Peyer's patch (tissue), 4 donors: Measurements from ENCODE around the gene RFPL2. TPM values are rescaled to one million over a fixed set of nuclear protein-coding genes. Genes with fewer than 3 reads are reported as not detected.

ENCODE experiments used
- DNase-seq, 3 donors: peaks; one replicate each; pipeline ENCODE4 v3.0.0-alpha.2; 2017 to 2019
- H3K27ac ChIP-seq, 4 donors: fragments of 200-600 bp; sonication (generic); one replicate each; pipeline ENCODE4 v1.5.1; 2016 to 2019
- H3K27me3 ChIP-seq, 2 donors: fragments of 200-600 bp; sonication (generic); one replicate each; pipeline ENCODE4 v1.5.1; 2019
- H3K36me3 ChIP-seq, 3 donors: fragments of 200-600 bp; sonication (generic); one replicate each; pipeline ENCODE4 v1.5.1; 2016 to 2019
- H3K4me1 ChIP-seq, 4 donors: fragments of 200-600 bp; sonication (generic); one replicate each; pipeline ENCODE4 v1.5.1; 2016 to 2019
- H3K4me3 ChIP-seq, 4 donors: fragments of 200-600 bp; sonication (generic); 1 replicate in 3 of 4; 2 replicates in 1 of 4; pipeline ENCODE4 v1.5.1; 2016 to 2019; ENCODE audit warnings: mild to moderate bottlenecking in 1 of 4
- H3K9me3 ChIP-seq, 4 donors: fragments of 200-600 bp; sonication (generic); one replicate each; pipeline ENCODE4 v1.5.1; 2016 to 2019; ENCODE audit warnings: mild to moderate bottlenecking in 1 of 4
- CTCF ChIP-seq, 6 experiments: fragments of 450-650 bp in 4 of 6; fragments of 200-600 bp in 2 of 6; sonication (generic) in 1 of 6; IDR thresholded peaks; one replicate each; pipeline ENCODE4 v1.5.1; 2017 to 2019; ENCODE audit warnings: antibody characterized with exemption in 6 of 6, mild to moderate bottlenecking in 3 of 6, moderate library complexity in 1 of 6
- POLR2A ChIP-seq, 2 donors: fragments of 450-650 bp; IDR thresholded peaks; one replicate each; pipeline ENCODE4 v1.5.1; 2017; ENCODE audit warnings: antibody characterized with exemption in 2 of 2, mild to moderate bottlenecking in 2 of 2, moderate library complexity in 2 of 2
- total RNA-seq, 4 donors: library from RNA; depleted of rRNA; stranded (reverse); fragments of >200 nt; gene quantifications; one replicate each; pipeline ENCODE4 v1.1.0, GENCODE V29; 2016

RFPL2 gene
- total RNA-seq, 4 donors from 2014 or later = not detected

DNA sequence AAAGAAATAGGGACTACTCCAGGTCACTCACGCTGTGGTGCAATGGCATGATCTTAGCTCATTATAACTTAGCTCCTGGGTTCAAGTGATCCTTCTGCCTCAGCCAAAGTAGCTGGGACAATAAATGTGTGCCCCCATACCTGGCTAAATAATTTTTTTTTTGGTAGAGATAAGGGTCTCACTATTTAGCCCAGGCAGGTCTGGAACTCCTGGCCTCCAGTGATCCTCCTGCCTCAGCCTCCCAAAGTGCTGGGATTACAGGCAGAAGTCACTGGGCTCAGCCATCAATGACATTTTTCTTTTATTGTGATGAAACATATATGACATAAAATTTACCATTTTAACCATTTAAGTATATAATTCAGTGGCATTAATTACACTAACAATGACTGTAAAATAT is 39.7 kb upstream of the RFPL2 start:
- DNase-seq = no peak
- no peak overlapping the region for H3K4me3 ChIP-seq
- no peak for TF ChIP-seq CTCF (IDR thresholded peaks at IDR 0.05)
- TF ChIP-seq POLR2A (IDR thresholded peaks at IDR 0.05) = no peak
- H3K9me3 ChIP-seq = no peaks in the 10 kb centered on the region
- H3K27me3 ChIP-seq = no peaks in the 10 kb centered on the region
- H3K36me3 ChIP-seq = no peaks in the 10 kb centered on the region
- peaks cover 0 to 27% (median 0%) of the 10 kb centered on the region in 4 donors for H3K4me1 ChIP-seq
- H3K27ac ChIP-seq = peak overlapping the region in 2 of 4 donors; percentile 27 to 32

DNA sequence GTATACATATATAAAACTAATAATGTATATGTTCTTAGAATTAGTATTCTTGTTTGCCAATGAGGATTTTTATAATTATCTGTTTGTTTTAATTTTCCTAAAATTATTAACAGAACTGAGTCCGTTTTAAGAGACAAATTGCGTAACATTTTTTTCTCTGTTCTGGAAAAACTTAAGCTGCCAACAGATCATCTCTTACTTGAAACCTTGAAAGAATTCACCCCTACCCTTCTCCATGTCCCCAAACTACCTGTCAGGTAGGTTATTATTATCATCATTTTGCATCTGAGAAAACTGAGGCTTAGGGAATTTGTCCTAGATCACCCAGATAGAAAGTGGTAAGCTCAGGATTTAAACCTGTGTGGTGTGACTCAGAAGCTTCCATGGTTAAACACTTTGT is 35.6 kb upstream of the RFPL2 start:
- Histone ChIP-seq H3K36me3 (no peaks in the 10 kb centered on the region), H3K27ac (peak overlapping the region in 1 of 4 donors; percentile 3)

GRCh38 chr22:32237906-32238305 is 33.0 kb upstream of the RFPL2 start:
- Histone ChIP-seq H3K36me3 (no peaks in the 10 kb centered on the region), H3K27me3 (no peaks in the 10 kb centered on the region), H3K9me3 (no peaks in the 10 kb centered on the region), H3K4me3 (no peak overlapping the region), H3K4me1 (peaks cover 0 to 19% (median 0%) of the 10 kb centered on the region in 4 donors), H3K27ac (no peak overlapping the region)
- DNase-seq = no peak
- TF ChIP-seq CTCF (IDR thresholded peaks at IDR 0.05) (no peak), POLR2A (IDR thresholded peaks at IDR 0.05) (no peak)

More for the DNA sequence above, 35.6 kb upstream of the RFPL2 start:
- DNase-seq = no peak
- no peak for TF ChIP-seq CTCF (IDR thresholded peaks at IDR 0.05)
- no peak for TF ChIP-seq POLR2A (IDR thresholded peaks at IDR 0.05)
- no peaks in the 10 kb centered on the region for H3K9me3 ChIP-seq
- H3K27me3 ChIP-seq = no peaks in the 10 kb centered on the region
- H3K4me1 ChIP-seq = peaks cover 0 to 22% (median 0%) of the 10 kb centered on the region in 4 donors
- no peak overlapping the region for H3K4me3 ChIP-seq

GRCh38 chr22:32236970-32237369 is 32.1 kb upstream of the RFPL2 start:
- Histone ChIP-seq H3K36me3 (no peaks in the 10 kb centered on the region), H3K27me3 (no peaks in the 10 kb centered on the region), H3K4me1 (peaks cover 0 to 11% (median 0%) of the 10 kb centered on the region in 4 donors), H3K9me3 (no peaks in the 10 kb centered on the region), H3K27ac (no peak overlapping the region), H3K4me3 (no peak overlapping the region)
- no peak for TF ChIP-seq POLR2A (IDR thresholded peaks at IDR 0.05)
- TF ChIP-seq CTCF (IDR thresholded peaks at IDR 0.05) = no peak
- no peak for DNase-seq

DNA sequence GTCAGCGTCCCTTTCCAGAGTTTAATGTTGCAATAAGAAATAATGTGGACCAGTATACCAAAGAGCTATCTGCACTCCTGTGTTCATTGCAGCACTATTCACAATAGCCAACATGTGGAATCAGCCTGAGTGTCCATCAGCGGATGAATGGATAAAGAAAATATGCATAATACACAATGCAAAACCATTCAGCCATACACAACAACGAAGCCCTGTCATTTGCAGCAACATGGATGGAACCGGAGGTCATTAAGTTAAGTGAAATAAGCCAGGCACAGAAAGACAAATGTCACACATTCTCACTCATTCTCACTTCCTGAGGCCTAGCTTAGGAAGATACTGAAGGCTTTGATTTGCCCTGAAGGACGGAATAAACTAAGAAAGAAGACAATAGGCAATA is 28.2 kb upstream of the RFPL2 start:
- Histone ChIP-seq H3K27me3 (no peaks in the 10 kb centered on the region), H3K9me3 (no peaks in the 10 kb centered on the region), H3K4me3 (no peak overlapping the region), H3K4me1 (no peaks in the 10 kb centered on the region), H3K36me3 (peaks cover 0 to 5% (median 0%) of the 10 kb centered on the region in 3 donors), H3K27ac (no peak overlapping the region)
- TF ChIP-seq CTCF (IDR thresholded peaks at IDR 0.05) (no peak), POLR2A (IDR thresholded peaks at IDR 0.05) (no peak)
- DNase-seq = no peak
